ENCODE measurements around the gene YAP1. TPM values are rescaled to one million over a fixed set of nuclear protein-coding genes. Genes with fewer than 3 reads are reported as not detected.

The YAP1 gene
- 16.7 and 84.0 TPM in 2 replicates for total RNA-seq

DNA sequence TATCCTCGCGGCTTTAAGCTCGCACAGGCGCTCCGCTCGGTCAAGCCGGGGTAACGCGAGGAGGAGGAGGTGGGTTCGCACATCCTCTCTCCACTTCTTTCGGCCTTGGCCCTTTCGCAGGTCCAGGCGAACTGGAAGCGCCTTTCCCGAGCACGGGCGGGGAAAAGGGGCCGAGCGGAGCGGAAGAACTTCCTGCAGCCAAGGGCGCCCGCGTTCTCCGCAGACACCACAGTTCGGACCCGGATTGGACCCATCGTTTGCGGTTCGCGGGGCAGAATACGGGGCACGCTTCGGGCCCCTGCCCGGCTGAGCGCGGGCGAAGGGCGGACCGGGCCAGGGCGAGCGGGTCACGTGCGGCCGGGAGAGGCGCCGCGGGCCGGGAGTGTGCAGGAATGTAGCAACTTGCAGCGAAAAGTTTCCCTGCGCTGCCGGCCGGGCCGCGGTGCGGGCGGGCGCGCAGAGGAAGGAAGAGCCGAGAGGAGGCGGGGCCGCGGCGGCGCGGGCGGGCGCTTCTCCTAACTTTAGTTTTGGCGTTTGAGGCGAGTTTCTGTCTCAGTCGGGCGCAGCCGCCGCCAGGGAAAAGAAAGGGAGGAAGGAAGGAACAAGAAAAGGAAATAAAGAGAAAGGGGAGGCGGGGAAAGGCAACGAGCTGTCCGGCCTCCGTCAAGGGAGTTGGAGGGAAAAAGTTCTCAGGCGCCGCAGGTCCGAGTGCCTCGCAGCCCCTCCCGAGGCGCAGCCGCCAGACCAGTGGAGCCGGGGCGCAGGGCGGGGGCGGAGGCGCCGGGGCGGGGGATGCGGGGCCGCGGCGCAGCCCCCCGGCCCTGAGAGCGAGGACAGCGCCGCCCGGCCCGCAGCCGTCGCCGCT, at the start of gene YAP1:
YAP1 (plus strand) TSS at position 552 of the 865 bp plus-strand sequence. CDS start 402 bp downstream, outside the sequence.

Other genes with a start within 250 kb of the YAP1 start
- gene CEP126, start 195.4 kb upstream of the YAP1 start, total RNA-seq: 0.32 and 0.38 TPM in 2 replicates
- gene ANGPTL5, start 193.9 kb upstream of the YAP1 start, total RNA-seq: not detected in 2 replicates
- gene CFAP300, start 63.0 kb upstream of the YAP1 start, total RNA-seq: not detected in 2 replicates
- 2.6 and 17.7 TPM in 2 replicates for gene BIRC3, start 207.0 kb downstream of the YAP1 start, total RNA-seq
- gene BIRC2, start 236.8 kb downstream of the YAP1 start, total RNA-seq: 30.3 and 55.6 TPM in 2 replicates